NCI-H2029 (cell line): Measurements from ENCODE around the gene RFNG.
A peak's percentile ranks its signal among the peaks of the same experiment; 100 is the strongest.

Experiments used
- DNase-seq: peaks from one replicate; lab custom pipeline; 2025; lab: John Stamatoyannopoulos, UW

Gene RFNG

DNA sequence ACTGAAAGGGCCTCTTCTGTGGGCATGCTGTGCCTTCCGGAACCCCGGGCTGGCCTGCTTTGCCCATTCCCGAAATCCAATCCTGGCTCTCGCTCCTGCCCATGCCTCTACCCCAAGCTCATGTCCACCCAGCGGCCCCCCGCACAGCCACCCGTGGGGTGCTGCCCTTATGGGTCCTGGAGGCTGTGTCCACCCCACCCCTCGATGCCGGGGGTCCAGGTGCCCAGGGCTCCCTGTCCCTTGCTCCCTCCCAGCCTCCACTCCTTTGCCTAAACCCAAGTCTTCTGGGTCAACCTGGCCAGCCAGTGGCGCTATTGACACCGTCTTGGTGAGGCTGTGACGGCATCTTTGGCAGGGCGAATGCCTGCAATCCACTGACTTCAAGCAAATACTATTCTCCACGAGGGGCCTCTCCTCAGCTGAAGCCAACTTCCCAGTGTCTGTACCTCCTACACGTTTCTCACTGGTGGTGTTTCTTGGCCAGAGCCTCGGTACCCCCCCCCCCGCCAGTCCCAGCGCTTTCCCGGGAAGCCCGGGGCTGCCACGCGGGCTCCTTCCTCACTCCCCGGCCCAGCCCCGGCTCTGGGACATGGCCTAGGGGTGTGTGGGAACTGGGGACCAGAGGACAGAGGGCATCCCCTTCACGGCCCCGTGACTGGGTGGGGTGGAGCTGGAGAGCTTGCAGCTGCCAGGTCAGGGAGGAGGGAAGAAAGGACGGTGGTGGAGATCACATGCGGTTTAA is 26.2 kb upstream of the RFNG start:
- no peak for DNase-seq

DNA sequence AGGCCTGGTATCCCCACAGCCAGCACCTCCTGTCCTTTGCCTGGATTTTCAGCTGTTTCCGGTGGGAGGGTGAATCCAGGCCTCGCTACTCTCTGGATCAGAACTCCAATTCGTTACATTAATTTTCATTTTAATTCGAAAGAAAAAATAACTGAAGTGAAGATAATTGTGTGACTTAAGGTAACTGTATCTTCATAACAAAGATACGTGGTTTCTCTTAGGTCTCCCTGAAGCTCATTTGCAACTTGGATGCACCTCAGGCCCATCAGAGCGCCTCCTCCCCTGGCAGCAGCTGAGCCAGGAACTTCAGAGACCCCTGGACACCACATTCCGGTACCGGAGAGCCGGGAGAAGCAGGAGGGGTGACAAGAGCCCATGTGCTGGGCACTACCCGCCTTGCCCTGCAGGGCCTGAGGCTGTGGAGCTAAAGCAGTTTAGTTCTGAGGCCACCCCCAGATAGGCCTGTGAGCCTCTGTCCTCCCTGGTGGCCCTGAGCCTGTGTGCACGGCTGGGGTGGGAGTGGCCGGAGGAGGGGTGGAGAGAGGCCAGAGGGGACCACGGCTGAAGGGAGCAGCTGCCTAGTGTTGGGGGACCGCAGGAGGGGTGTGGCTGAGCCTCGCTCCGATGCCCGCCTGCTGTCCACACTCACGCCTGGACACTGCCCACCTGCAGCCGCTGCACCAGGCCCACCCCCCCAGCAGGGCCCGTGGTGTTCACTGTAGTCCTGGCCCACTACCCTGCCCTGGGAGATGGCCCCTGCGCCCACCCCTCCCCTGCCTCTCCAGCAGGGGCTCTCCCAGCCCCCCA is 25.4 kb upstream of the RFNG start:
- DNase-seq: no peak

DNA sequence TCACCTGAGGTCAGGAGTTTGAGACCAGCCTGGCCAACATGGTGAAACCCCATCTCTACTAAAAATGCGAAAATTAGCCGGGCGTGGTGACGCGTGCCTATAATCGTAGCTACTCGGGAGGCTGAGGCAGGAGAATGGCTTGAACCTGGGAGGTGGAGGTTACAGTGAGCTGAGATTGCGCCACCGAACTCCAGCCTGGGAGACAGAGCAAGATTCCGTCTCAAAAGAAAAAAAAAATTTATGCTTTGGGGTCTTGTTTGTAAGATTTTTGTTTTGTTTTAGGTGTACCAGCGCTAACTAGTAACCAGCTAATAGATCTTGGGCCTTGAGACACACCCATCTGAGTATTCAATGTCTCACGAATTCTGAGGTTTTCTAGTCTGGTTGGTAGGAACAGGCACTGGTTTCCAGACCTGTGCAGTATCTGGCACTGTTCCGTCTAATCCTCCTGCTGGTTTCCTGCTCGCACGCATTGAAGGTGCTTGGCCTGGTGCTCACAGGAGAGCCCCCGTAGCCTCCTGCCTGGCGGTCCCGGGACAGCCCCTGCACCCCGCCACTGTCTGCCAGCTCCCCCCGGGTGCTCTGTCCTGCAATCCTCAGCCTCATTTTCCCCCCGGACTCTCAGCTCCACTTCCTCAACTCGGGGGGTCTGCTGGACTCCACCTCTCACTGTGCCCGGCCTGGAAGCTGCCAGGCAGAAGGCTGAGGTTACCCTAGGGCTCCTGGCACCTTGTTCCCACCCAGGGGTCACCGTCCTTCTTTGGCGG is 24.6 kb upstream of the RFNG start:
- no peak for DNase-seq

DNA sequence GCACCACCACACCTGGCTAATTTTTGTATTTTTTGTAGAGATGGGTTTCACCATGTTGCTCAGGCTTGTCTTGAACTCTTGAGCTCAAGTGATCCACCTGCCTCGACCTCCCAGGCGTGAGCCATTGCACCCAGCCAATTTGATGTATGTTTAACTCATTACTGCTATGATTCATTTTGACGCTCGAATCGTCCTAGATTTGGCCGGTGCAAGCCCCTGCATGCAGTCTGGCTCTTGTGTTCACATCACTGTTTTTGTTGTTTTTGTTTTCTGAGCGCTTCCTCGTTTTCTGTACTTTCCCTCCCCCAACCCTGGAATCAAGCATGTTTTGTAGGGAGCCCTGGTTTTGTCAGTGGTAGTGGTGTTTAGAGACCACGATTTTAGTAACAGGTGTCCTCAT is 21.8 kb upstream of the RFNG start:
- DNase-seq: no peak

DNA sequence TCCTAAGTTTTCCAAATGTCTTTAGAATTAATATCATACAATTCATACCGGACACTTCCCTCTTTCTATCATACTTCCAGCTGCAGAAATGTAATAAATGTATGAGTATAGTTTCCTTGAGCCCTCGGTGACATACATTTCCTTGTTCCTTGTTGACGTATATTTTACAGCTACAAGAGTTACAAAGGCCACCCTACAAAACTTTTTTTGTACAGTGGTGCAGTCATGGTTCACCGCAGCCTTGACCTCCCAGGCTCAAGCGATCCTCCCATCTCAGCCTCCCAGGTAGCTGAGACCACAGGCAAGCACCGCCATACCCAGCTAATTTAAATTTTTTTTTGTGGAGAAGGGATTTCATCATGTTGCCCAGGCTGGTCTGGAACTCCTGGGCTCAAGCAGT is 21.2 kb upstream of the RFNG start:
- DNase-seq: no peak

DNA sequence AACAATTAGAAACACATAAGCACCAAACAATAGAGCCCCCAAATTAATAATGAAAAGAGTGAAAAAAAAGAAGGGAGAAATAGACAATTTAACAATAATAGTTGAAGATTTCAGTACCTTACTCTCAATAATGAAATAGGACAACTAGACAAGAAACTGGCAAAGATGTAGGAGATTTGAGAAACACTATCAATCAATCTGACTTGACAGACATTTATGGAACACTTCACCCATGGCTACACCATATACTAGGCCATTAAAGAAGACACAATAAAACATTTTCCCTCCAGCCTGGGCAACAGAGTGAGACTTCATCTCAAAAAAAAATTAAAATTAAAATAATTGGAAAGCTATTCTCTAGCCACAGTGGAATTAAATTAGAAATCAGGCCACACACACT is 19.0 kb upstream of the RFNG start:
- DNase-seq: no peak

DNA sequence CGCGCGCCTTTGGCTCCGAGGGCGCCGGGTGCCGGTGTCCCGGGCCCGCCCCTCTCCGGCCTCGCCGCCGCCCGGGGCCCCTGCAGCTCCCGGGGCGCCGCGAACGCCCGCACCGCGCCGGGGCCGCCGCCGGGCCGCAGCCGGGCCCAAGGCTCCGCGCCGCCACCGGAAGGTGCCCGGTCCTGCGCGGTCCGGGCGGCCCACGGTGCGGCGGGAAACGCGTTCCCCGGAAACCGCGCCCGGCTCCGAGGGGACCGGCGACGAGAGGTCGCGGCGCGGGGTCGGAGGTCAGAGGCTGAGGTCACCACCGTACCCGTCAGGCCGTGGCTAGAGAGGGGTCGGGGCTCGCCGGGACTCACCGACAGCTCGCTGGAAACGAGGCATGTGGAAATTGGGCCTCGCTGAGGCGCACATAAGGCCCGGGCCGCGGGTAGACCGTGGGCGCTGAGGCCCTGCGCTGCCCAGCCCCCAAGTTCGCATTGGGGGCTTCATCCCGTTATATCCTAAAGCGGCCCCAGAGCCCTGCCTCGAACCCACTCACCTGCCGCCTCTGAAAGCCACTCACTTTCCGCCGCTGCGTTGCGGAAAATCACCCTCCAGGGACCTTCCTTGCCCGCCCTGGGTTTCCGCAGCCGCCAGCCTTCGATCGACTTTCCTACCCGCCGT is 14.2 kb upstream of the RFNG start, which contains the start of gene DUS1L:
Gene DUS1L (minus strand): TSS at position 167 of the 666 bp plus-strand sequence. CDS start 745 bp downstream, outside the sequence.
- DNase-seq: no peak

DNA sequence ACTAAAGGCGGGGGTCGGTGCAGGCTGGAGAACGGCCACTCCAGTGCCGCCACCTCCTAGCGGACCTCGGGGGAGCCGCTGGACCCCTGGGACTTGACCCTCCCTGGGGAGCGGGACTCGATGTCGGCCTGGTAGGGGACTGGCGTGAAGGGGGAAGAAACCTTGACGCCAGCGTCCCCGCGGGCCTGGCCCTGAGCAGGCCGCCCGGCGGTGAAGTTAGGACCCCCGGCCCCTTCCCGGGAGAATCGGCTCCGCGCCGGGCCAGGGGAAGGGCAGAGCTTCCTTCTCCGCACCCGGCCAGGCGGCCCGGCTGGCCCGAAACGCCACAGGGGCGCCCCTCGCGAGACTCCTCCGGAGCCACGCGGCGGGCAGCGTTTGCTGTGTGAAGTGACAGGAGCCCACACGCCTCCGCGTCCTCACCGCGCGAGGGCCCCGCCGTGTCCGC is 13.6 kb upstream of the RFNG start:
- no peak for DNase-seq

DNA sequence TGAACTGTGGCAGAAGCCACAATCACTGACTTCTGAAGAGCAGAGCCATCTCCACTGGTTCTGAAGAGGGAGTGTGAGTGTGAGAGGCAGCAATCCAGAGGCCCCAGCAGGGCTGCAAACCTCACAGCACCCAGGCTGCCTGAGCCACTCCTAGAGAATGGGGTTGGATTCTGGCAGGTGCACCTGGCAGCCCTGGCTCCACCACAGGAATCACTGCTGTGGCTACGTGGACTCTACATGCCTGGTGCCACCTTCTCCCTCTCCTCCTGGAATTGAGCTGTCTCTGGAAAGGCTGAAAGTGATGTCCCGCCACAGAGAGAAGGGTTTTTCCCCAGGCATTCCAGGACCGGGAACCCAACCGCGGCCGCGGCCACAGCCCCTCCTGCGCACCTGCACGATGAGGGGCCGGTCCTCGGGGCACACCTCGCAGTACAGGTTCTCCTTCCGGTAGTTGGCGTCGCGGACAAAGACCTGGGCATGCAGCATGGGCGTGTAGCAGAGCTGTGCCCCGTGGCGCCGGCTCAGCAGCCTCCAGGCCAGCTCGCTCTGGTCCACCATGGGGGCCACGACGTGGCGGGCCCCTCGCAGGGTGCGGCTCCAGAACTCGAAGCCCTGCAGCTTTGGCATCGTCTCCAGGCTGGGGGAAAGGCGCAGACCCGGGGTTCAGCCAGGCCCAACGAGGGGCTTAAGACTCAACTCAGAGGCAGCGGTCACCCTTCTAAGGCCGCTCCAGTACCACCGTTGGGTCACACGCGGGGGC is 13.0 kb upstream of the RFNG start:
- peak; percentile 6 for DNase-seq

DNA sequence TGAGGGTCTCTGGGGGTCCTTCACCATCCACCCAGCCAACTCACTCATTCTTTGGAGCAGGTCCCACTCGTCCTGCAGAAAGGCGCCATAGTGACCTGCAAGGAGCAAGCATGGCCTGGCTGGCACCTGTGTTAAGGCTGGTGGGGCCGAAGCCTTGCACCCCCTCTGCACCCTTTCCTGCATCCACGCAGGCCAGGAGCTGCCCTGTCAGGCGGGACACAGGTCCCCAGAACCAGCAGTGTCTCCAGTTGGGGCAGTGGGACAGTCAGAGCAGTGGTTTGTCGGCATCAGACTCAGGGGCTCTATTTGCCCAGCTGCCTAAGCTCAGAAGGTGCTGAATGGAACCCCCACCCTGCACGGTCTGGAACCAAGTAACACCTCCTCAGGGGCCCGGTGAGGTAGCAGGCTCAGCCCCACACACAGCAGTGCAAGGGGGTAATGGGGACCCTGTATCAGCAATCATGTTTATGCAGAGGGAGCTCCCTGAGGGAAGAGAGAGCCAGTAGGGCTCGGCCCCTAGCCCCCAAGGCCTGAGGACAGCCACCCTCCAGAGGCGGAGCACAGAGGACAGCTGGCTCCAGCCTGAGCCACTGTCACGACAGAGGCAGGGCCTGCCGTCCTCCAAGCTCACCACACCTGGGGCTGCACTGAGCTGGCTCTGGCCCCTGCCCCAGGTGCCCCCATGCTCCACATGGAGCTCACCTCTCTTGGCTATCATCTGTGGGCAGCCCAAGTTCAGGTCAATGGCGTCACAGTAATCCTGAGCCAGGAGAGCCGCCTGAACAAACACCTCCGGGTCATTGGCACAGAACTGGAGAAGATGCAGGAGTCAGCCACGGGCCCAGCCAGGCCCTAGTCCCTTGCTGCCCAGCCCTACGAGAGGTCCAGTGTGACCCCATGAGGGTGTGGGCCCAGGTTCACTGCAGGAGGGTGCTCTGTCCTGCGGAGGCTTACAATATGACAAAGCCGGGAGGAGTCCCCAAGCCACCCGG is 12.1 kb upstream of the RFNG start:
- no peak for DNase-seq

DNA sequence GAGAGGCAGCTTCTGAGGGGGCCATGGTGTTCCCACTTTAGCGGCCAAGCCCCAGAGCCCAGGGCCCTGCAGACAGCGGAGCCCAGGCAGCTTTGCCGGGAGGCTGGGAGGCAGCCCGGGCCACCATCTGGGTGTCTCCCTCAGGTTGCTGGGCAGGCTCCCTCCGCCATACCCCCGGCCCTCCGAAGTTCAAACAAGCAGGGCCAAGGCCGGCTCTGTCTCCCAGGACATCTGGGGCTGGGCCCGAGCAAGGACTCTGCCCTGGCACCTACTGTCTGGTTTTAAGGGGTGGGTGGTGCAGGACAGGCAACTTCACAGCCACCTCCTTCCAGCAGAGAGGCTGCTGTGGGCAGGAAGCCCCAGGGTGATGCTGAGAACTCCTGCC is 11.4 kb upstream of the RFNG start:
- no peak for DNase-seq

DNA sequence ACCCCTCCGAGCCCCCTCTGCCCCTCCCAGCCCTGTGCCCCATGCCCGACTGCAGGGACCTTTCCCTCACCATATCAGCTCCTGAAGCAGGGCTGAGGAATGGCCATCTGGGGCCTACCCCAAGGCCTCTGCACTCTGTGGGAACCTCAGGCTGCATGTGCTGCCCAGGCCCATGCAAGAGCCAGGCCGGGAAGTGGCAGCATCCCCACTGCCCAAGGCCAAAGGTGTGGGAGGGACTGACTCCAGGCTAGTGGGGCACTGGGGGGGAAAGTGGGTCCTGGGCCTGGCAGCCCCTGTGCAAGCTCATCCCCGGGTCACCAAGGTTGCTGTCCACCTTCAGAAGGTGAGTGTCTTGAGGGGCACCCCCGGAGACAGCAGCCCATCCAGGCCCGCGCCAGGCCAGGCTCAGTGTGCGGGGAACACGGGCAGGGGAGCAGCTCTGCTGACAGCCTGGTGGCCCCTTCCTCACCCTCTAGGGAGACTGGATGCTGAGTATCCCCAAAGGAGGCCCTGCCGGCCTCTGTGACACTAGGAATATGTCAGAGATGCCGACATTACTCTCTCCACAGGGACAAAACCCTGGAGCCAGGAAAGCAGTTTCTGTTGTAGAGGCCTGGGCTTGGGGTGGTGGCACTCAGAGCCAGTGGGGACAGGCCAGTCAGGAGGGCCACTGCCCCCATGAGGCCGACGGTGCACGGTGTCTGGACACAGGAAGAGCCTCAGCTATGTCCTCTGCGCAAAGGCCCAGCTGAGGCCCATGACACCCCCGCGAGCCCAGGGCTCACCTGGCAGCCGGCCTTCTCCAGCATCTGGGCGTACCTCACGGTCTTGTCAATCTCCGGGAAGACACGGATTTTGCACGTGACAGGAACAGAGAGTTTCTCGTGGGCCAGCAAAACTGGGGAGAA is 10.7 kb upstream of the RFNG start:
- DNase-seq: no peak

DNA sequence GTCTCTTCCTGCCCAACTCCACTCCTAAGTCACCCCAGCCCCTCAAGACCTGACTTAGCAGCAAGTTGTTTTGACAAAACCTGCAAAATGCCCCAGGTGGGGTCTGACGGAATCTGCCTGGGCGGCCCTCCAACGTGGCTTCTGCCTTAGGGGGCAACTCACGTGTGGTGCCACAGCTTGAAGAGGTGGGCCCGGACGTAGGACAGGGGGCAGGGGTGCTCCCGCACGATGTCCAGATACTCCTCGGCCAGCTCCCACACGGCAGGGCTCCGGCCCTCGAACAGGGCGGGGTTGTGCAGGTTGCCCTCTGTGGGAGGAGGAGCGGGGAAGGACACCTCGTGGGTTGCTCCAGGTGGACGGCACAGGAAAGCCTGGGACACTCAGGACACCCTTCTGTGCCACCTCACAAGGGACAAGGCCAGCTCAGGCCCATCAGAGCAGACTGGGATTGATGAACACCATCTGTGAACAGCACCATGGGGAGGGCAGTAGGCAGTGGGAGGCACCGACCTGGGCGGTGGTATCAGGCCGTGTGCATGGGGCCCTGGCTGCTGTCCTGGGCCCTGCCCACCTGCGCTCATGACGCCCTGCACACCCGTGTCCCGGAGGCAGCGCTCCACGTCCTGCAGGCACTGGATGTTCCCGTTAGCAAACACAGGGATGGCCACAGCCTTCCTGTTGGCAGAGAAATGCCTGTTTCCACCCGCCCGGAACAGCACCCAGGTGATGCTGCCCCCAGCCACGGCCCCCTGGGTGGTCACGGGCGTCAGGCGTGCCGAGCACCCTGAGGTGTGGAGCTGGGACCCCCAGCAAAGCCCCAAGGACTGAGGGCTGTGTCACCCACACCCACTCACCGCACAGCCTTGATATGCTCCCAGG is 9.7 kb upstream of the RFNG start:
- DNase-seq: no peak

DNA sequence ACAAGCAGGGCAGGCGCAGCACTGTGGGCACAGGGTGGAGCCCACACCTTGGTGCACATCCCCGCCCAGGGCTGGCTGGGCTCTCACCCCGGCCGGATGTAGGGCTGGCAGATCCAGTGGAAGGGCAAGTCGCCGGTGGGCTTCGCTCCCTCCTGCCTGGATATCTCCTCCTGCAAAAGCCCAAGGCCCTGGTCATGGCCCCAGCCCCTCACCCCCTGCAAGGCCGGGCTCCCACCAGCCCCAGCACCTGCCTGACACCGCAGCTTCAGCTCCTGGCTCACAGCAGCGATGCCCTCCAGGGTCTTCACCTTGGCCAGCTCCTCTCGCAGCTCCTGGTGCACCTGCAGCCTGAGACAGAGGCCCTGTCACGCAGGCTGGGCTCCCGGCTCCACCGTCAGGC is 9.0 kb upstream of the RFNG start:
- no peak for DNase-seq

DNA sequence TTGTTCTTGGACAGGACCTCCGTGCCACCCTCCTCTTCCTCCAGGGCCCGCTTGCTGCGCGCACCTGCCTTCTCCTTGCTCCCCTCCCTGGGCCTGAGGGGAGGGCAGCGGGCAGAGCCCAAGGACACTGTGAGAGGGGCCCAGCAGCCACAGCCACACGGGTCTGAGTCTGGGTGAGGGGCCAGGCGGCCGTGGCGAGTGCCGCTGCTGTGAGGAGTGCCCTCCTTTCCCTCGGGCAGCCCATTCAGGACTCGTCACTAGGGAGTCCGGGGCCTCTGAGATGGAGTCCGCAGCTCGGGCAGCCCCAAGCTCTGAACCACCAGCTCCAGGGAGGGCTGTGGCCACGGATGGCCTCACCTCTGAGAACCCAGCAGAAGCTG is 8.4 kb upstream of the RFNG start:
- no peak for DNase-seq

DNA sequence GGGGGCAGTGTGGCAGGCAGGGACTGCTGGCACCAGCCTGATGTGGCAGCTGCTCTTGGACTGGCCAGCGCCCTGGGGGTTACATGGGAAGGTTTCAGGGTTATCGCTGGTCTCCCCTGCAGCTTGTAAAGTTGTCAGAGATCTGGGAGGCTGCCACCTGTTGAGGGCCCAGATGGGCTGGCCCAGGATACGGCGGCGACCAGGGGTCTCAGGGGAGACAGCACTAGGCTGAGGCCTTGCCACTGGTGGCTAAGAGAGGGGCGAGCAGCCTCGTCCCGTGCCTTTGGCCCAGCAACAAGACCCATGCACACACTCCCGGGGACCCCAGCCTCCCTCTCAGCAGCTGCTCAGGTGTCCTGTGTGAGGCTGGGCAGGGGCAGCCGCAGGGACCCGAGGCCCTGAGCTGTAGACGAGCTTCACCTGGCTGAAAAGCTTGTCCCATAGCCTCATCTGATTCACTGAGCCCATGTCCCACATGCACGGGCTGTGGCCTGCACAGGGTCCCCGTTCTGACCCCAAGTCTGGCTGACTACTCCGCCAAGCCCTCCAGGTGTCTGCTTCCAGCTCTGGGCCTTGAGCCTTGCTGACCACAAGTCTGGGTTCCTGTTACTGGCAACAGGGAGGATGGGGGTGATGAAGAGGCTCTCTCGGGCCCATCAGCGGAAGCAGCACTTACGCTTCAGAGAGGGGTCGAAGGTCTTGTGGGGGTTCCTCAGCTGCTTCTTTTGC is 7.8 kb upstream of the RFNG start:
- no peak for DNase-seq

DNA sequence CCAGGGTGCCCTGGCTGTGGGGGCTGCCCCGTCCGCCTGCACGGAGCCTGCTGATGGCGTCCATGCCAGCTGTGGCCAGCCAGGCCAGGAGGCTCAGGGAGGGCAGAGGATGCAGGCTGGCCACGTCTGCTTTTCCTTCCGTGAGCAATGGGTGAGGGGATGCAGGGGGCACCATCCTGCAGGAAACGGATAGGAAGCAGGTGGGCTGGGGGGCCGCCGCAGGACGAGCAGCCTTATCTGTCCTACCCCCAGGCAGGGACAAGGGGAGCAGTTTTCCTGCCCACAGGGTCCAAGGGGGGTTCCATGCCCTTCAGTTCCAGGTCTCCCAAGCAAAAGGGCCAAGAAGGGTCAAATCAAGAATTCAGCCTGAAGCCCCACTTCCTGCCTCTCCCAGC is 7.2 kb upstream of the RFNG start:
- no peak for DNase-seq
